ENCODE results near the gene TUBGCP4. TPM values are rescaled to one million over a fixed set of nuclear protein-coding genes. Genes with fewer than 3 reads are reported as not detected.

Gene TUBGCP4
- total RNA-seq, 1 donor = 10.5 TPM

DNA sequence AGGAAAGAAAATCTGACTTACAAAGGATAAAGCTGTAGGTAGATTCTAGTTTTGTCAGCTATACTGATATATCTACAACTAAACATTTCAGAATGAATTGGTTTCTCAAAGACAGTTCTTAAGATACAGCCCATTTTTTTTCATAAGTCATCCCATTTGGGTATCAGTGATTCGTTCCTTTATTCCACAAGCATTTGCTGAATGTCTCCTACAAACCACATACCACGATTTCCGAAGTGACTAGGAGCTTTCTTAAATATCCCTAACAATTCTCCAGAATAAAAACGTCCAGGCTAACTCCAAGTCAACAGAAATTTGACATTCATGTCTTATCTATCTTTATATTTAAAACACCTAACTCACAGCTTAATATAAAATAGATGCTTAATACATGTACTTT is 62.3 kb downstream of the TUBGCP4 start:
- DNase-seq (ENCODE audit: insufficient read length, low spot score, missing footprints) = no peak
- Histone ChIP-seq H3K27me3 (ENCODE audit: insufficient read depth, low read length) (no peaks in the 10 kb centered on the region), H3K79me2 (ENCODE audit: insufficient read depth, low read length) (no peaks in the 10 kb centered on the region), H4K20me1 (ENCODE audit: insufficient read depth, low read length) (peaks cover 1% of the 10 kb centered on the region), H3K27ac (ENCODE audit: low read depth, low read length) (no peak overlapping the region), H3K4me3 (ENCODE audit: insufficient read depth, low read length) (no peak overlapping the region), H3K4me2 (ENCODE audit: insufficient read depth, low read length) (no peak overlapping the region), H3K36me3 (ENCODE audit: insufficient read depth, low read length) (peaks cover 67% of the 10 kb centered on the region), H2AFZ (ENCODE audit: low read length) (no peak overlapping the region), H3K9me3 (ENCODE audit: low read depth, low read length) (no peaks in the 10 kb centered on the region), H3K4me1 (ENCODE audit: insufficient read depth, low read length) (peaks cover 5% of the 10 kb centered on the region)
- no peak for TF ChIP-seq CTCF (IDR thresholded peaks at IDR 0.05; ENCODE audit: extremely low read depth, low read depth, low read length)

GRCh38 chr15:43433661-43434303 is 62.9 kb downstream of the TUBGCP4 start:
- Histone ChIP-seq H3K36me3 (ENCODE audit: insufficient read depth, low read length) (peaks cover 67% of the 10 kb centered on the region), H3K9me3 (ENCODE audit: low read depth, low read length) (no peaks in the 10 kb centered on the region), H4K20me1 (ENCODE audit: insufficient read depth, low read length) (no peaks in the 10 kb centered on the region), H3K27ac (ENCODE audit: low read depth, low read length) (no peak overlapping the region), H3K4me1 (ENCODE audit: insufficient read depth, low read length) (peaks cover 5% of the 10 kb centered on the region), H3K4me2 (ENCODE audit: insufficient read depth, low read length) (no peak overlapping the region), H3K27me3 (ENCODE audit: insufficient read depth, low read length) (no peaks in the 10 kb centered on the region), H3K79me2 (ENCODE audit: insufficient read depth, low read length) (no peaks in the 10 kb centered on the region), H2AFZ (ENCODE audit: low read length) (no peak overlapping the region), H3K4me3 (ENCODE audit: insufficient read depth, low read length) (no peak overlapping the region)
- no peak for DNase-seq (ENCODE audit: insufficient read length, low spot score, missing footprints)
- TF ChIP-seq CTCF (IDR thresholded peaks at IDR 0.05; ENCODE audit: extremely low read depth, low read depth, low read length) = no peak

- H3K36me3 ChIP-seq (ENCODE audit: insufficient read depth, low read length) = peaks cover 74% of the 10 kb centered on the region
- H3K4me3 ChIP-seq (ENCODE audit: insufficient read depth, low read length) = no peak overlapping the region
- H3K9me3 ChIP-seq (ENCODE audit: low read depth, low read length) = no peaks in the 10 kb centered on the region
- H3K27ac ChIP-seq (ENCODE audit: low read depth, low read length) = no peak overlapping the region
- H3K4me2 ChIP-seq (ENCODE audit: insufficient read depth, low read length) = no peak overlapping the region
- no peaks in the 10 kb centered on the region for H4K20me1 ChIP-seq (ENCODE audit: insufficient read depth, low read length)
- DNase-seq (ENCODE audit: insufficient read length, low spot score, missing footprints) = no peak
- H3K27me3 ChIP-seq (ENCODE audit: insufficient read depth, low read length) = no peaks in the 10 kb centered on the region
- peaks cover 5% of the 10 kb centered on the region for H3K4me1 ChIP-seq (ENCODE audit: insufficient read depth, low read length)
- H2AFZ ChIP-seq (ENCODE audit: low read length) = no peak overlapping the region
- H3K79me2 ChIP-seq (ENCODE audit: insufficient read depth, low read length) = no peaks in the 10 kb centered on the region
- no peak for TF ChIP-seq CTCF (IDR thresholded peaks at IDR 0.05; ENCODE audit: extremely low read depth, low read depth, low read length)
These were observed 63.5 kb downstream of the TUBGCP4 start for GRCh38 chr15:43434446-43434845.

- Histone ChIP-seq H3K36me3 (ENCODE audit: insufficient read depth, low read length) (peaks cover 57% of the 10 kb centered on the region), H3K4me2 (ENCODE audit: insufficient read depth, low read length) (no peak overlapping the region), H2AFZ (ENCODE audit: low read length) (no peak overlapping the region), H3K9me3 (ENCODE audit: low read depth, low read length) (no peaks in the 10 kb centered on the region), H3K79me2 (ENCODE audit: insufficient read depth, low read length) (no peaks in the 10 kb centered on the region), H3K27ac (ENCODE audit: low read depth, low read length) (no peak overlapping the region), H3K27me3 (ENCODE audit: insufficient read depth, low read length) (no peaks in the 10 kb centered on the region), H3K4me1 (ENCODE audit: insufficient read depth, low read length) (peaks cover 10% of the 10 kb centered on the region), H4K20me1 (ENCODE audit: insufficient read depth, low read length) (no peaks in the 10 kb centered on the region), H3K4me3 (ENCODE audit: insufficient read depth, low read length) (no peak overlapping the region)
- DNase-seq (ENCODE audit: insufficient read length, low spot score, missing footprints) = no peak
- TF ChIP-seq CTCF (IDR thresholded peaks at IDR 0.05; ENCODE audit: extremely low read depth, low read depth, low read length) = no peak
These were observed 65.5 kb downstream of the TUBGCP4 start for GRCh38 chr15:43436395-43436794.
